GM18858 (cell line): ENCODE data around the gene AIG1.

Experiments used
- ATAC-seq: cut with Tn5 transposase; IDR thresholded peaks from one replicate; pipeline ENCODE4 v1.9.1; 2021; ENCODE audit not compliant: unreplicated experiment

Gene AIG1

DNA sequence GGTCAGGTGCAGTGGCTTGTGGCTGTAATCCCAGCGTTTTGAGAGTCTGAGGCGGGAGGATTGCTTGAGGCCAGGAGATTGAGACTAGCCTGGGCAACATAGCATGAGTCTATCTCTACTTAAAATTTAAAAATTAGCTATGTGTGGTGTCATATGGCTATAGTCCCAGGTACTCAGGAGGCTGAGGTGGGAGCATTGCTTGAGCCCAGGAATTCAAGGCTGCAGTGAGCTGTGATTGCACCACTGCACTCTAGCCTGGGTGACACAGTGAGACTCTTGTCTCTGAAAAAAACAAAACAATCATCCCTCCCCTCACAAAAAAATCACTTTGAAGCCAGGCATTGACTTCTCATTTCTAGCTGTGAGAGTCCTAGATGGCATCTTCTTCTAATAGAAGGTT lies 32.1 kb downstream of the AIG1 start:
- ATAC-seq: no peak

DNA sequence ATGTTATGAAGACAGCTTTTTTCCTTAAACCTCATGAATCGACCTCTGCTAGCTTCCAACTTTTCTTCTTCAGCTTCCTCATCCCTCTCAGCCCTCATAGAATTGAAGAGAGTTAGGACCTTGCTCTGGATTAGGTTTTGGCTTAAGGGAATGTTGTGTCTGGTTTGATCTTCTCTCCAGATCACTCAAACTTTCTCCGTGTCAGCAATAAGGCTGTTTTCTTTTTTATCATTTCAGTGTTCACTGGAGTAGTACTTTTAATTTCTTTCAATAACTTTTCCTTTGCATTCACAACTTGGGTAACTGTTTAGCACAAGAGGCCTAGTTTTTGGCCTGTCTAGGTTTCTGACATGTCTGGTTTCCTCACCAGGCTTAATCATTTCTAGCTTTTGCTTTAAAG lies 32.6 kb downstream of the AIG1 start:
- ATAC-seq: no peak

DNA sequence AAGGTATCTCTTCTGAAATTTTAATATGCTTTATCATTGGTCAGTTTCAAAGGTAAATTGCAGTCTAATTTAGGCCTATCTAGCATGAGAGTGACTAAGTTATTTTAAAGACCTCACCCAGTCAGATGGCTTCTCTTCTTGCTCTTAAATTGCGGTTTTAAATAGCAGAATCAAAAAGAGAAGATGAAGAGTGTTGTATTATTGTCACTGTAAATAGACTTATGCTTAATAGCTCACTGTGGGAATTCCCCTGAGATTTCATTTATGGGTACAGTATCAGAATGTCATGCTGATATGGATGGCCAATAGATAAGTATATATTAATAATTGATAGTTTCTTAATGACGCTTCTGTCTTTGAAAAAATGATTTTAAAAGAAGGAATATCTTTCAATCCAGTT lies 35.7 kb downstream of the AIG1 start:
- ATAC-seq: no peak

DNA sequence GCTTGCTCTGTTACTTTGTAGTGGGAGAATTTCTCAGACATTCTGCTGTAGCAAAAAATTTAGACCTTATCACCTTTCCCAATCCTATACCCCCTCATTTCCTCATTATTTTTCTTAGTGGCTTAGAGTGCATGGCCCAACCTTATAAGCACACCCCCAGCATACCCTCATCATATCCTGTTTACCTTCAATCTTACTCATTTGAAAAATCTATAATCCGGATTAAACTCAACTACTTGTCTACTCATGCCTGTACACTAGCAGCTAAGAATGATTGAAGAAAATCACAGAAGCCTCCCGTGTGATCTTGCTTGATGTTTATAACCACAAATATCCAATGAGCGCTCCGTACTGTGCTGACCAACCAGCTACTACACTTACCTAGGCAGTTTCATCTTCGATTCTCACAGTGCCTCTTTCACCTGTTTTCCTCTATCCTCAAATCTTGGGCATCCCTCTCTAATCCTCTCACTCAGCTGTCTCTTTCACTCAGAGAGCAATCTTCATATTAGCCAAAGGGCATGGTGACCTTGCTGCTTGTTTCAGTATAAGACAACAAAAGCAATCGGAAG lies 36.6 kb downstream of the AIG1 start:
- ATAC-seq: no peak

DNA sequence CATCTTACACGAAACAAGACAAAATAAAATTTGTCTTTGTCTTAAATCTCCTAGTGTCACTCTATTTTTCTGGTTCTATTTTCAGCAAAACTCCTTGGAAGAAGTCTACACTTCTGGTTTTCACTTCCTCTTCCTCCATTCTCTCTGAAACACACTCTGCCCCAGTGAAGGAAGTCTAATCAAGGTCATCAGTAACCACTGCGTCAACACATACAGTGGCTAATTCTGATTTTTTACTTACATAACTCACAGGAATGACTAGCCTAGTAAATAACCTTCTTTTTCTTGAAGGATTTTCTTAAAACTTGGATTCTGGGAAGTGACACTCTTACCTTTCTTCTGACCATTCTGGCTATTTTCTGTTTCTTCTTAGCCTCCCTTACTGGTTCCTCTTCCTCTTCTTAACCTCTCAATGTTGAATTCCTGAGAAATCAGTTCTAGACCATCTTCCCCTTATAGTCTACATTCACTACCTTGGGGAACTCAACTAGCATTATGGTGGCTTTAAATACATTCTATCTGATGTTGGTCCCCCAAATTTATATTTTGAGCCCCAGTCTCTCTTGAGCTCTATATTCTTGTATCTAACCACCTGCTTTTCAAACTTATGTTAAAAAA lies 37.5 kb downstream of the AIG1 start:
- ATAC-seq: peak; percentile 91

DNA sequence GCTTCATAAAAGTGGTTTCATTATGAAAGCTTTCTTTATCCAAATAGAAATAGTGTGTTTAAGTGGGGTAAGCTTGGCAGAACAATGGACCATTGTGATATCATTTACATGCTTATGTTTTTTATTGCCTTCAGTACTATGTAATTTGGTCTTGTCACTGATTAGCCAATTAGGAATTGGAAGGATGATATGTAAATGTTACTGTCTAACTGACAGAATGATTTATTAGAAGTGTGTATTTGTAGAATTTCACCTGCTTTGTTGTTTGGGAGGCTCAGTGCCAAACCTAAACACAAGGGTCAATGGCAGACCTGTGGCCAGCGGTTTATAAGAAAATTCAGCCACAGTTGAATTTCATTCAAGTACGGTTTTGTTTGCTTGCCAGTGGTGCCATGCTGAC lies 39.0 kb downstream of the AIG1 start:
- ATAC-seq: no peak

DNA sequence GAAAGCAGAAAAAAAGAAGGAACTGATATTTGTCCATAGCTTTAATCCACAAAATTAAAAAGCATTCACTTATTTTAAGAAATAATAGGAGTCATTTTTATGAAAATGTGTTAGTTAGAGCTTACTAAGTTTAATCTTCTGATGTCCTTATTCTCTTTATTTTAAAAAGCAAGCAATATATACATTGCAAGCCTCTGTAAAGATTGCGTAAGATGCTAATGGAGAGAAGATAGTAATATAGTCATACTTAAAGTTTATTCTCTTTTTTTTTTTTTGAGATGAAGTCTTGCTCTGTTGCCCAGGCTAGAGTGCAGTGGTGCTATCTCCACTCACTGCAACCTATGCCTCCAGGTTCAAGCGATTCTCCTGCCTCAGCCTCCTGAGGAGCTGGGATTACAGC lies 39.7 kb downstream of the AIG1 start:
- ATAC-seq: no peak

DNA sequence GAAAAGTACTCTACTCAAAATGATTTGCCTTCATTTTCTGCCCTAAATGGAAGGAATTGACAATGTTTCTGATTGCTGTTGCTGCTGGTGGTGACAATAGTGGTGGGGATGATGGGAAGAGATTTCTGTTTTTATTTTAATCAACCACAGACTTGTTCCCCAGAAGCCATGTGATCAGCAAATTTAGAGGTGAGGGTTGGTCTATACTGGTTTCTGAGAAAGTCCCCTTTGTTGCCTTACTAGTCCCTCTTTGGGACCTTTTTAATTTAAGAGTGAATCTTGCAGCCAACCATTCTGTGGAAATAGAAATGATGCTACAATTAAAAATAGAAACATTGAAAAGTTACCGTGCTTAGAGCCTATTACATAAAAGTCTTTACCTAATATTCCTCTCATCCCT lies 43.2 kb downstream of the AIG1 start:
- no peak for ATAC-seq

DNA sequence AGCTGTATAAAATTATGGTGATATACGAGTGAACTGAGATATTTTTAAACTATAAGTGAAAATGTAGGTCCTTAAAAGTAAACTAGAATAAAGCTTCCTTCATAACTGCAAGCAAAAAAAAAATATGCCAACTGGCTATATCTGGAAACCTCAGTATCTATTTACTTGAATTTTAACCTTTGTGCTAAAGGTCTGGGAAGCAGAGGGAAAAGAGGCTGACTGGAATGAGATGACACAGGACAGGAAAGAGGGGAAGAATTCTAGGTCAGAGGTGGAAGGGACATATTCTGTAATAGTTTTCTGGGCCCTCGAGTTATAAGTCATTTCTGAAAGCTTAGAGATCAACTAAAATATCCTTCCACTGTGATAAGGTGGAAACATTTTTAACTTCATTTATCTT lies 46.8 kb downstream of the AIG1 start:
- no peak for ATAC-seq

DNA sequence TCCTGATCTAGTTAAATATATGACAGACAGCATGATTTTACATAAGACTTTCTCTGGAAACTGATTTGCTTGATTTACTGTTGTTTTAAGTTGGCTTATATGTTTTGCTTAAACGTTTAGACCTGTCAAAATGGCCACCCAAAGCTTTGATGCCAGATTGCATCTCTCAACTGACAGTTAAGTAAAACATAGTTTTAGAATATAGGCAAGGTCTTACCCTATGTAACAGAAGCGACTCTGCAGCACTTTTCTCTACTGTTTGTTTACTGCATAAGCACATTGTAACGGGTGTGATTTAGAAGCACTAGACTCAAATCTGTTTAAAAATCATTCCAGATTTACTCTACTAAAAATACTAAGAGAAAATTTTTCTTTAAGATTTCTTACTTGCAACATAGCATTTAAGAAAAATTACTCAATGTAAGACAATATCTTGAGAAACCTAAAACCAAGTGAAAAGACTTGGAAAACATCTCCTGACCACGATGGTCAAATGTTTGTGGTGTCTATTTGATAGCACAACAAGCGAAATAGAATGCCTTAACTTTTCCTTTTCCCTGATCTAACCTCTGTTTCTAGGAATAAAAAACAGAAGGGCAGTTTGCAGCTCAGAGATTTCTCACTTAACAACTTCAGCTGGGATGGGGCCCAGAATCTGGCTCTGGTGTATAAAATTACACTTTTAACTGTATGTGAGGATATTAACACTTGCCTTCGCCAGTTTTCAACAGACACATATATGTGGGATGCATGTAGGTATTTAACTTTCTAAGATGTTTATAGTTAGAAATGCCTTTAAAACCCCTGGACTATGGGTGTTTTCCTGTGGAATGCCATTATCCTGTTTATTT lies 47.4 kb downstream of the AIG1 start:
- ATAC-seq: no peak

DNA sequence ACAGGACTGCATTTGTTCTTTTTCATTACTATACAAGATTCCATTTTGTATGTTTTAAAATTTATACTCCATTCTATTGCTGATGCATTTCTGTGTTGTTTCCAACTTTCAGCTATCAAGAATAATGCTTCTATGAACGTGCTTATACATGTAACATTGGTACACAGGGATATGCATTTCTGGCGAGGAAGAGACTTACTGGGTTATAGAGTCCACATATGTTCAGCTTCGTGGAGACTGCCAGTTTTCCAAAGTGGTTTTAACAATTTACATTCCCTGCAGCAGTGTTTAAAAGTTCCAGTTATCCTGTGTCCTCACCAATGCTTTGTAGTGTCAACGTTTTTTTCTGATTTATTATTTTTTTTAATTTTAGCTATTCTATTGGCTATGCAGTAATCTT lies 48.5 kb downstream of the AIG1 start:
- ATAC-seq: no peak

DNA sequence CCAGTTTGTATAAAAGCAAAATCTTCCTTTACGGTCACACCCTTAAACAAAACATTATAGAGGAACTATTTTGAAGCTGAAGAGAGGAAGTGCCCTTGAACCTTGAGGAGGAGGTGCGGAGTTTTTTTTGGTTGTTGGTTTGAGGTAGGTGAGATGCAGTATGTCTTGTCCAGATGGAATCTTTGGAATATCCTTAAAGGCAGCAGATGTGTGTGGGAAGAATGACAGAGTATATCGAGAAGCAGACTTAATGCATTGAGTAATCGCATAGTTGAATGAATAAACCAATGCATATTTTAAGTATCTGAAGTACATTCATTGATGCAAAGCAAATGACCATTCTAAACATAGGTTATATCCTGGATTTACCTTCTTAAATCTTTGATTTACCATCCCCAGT lies 49.9 kb downstream of the AIG1 start:
- no peak for ATAC-seq

DNA sequence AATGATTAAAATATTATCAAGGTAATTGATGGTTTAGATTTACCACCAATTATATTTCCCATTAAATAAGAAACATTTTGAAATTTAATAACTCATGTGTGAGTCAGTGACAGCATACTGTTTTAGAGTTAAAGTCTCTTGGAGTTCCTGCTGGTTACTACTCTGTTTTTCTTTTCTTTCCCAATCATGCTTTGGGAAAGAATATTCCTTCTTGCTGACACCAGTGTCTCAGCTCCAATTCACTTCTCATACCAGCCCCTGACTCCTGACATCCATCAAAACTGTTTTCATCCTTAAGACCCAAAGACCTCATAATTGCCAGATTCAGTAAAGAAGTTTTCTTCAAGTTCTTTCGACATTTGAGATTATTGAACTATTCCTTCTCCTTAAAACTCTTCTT lies 50.3 kb downstream of the AIG1 start:
- no peak for ATAC-seq

DNA sequence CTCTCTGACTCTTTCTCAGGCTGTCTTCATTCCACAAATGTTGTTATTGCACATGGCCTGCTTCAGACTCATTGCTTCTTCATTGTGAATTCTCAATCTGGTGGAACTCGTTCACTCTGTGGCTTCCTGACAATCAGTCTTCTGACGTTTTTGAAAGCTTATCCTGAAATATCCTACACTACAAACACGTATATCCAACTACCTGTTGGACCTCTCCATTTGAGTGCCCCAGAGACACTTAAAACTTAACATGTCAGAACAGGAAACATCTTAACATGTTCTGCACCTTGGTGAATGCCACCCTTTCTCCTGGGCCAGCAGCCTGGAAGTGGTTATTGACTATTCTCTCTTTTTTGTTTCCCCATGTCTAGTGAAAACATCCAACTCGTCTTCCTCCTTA lies 50.8 kb downstream of the AIG1 start:
- no peak for ATAC-seq

DNA sequence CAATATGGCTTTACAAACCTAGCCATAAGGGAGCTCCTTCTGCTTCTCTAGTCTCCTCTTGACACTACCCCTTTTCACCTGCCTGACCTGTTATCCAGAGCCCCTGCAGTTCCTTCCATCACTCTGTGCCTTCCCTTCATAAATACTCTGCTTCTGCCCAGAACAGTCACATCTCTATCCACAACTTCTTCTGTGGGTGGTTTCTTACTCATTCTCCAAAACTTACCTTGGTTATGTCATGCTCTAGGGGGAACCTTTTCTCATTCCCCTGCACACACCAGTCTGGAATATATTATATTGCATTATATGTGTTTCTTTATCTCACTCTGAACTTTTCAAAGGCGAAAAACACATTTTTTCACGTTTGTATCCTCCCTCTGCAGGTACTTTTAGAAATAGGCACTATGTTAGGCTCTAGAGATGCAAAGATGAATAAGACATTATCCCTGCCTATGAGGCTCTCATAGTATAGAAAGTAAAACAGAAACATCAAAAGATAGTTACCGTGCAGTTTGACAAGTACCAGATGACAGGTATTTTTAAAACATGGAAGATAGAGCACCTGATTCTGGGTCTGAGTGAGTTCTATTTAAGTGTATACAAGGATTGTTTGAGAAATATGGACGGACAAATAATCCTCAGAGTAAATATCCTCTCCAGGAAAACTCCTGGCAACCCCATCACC lies 51.5 kb downstream of the AIG1 start:
- peak; percentile 63 for ATAC-seq

DNA sequence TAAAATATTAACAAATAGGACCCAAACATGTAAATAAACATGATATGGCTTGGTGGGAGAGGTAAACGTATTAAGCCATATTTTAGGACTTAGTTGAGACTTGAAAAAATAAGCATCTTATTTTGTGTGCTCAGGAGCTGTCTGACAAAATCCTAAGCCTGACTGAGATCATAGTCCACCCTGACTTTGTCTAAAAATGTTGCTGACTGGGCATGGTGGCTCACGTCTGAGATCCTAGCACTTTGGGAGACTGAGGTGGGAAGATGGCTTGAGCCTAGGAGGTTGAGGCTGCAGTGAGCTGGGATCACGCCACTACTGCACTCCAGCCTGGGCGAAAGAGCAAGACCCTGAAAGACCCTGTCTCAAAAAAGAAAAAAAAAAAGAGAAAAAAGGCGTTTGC lies 52.1 kb downstream of the AIG1 start:
- no peak for ATAC-seq

DNA sequence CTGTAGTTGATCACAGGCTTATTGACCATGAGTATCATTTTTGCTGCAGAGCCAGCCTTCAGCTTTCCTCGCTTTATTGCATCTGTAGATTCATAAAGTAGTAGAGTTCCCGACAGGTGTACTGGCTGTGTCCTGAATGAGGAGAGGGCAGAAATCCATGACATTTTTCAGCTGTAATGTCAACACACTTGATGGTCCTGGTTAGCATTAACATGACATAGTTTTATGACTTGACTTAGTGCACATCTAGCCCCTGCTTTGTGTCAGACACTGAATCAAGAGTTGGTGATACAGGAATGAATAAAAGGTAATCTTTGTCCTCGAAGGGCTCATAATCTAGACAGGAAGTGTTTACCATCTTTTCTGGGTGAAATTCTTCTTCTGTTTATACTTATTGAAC lies 55.0 kb downstream of the AIG1 start:
- no peak for ATAC-seq

DNA sequence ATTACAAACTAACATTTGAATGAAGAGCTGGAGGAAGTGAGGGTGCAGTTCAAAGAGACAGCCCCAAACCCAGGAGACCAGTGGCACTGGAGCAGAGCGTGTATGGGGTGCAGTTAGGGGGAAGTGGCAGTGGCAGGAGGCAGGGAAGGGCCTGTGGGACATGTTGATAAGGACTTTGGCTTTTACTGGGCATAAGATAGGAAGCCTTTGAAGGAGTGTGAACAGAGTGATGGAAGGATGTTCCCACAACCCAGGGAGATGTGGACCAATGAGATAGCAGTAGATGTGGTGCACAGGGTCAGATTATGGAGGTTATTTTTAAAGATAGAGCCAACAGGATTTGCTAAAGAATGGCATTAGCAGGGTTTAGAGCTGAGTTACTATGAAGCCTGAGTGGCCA lies 56.4 kb downstream of the AIG1 start:
- ATAC-seq: no peak

DNA sequence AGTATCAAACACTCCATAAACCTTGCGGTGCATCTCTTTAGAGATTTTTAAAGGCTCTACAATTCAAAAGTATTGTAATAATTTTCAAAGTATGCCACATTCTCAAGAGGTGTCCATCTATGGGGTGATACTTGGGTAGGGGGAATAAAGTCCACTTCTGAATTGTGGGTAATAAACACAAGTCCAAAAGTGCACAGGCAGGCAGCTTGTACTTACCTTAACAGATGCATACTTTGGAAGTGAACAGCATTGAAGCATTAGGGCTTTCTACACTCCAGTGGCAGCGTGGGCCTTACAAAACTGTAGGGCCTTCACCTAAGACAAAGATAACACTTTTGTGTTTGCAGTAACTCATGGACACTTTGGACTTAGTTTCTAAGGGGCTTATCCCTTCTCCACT lies 58.6 kb downstream of the AIG1 start:
- no peak for ATAC-seq

DNA sequence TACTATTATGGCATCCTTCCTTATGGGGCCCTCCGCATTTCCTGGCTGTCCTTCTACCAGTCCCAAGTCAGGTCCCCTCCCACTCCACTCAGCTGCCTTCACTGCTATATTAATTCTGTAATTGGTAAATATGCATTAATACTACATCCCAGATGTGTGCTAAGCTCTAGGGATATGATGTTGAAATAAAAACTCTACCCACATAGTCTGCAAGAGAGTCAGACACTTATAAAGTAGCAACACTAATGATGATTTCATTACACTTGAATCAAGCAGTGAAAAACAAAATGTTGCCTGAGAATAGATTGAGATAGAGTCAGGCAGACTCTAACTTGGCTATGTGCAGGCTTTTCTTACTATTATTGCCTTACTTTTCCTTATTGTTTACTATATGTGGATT lies 62.4 kb downstream of the AIG1 start:
- no peak for ATAC-seq

DNA sequence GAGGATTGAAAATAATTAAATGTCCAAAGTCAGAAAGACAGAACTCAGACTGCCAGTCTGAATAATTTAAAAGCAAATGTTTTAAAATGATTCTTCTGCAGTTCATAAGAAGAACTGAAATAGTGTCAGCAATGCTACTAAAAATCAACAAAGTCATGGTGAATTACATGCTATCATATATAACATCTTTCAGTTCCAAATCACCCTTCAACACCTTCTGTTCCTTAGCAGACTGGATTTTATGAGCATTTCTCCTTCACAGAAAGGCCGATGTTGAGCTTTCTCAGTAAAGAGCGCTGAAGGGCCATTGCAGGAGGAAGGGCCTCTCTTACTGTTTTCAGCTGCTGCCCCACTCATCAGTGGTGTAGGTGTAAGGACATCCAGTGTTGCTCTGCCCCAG lies 63.3 kb downstream of the AIG1 start:
- no peak for ATAC-seq

DNA sequence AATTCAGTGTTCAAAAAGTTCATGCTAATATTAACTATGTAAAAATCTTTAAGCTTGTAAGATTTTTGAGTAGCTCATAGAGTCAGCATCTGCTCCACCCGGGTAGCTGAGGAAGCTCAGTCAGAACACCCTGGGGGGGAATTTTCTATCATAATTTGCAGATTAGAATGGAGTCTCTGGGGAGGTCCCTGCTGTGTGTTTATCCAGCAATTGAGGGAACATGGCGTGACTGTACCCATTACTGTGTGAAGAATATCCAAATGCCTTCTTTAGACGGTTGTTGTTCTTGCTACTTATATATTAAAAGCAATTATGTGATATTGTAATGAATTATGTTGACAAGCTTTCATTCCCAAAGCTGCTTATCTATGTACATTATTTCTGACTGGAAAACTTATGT lies 64.8 kb downstream of the AIG1 start:
- ATAC-seq: no peak
